ENCODE results near the gene SWAP70. TPM values are rescaled to one million over a fixed set of nuclear protein-coding genes. Genes with fewer than 3 reads are reported as not detected.
"Not testable (repeated sequence)": the region's sequence is repeated elsewhere in the genome, so short reads cannot be mapped to it uniquely, and the experiment has no call there.

Gene SWAP70
- total RNA-seq, result 1 to 10 TPM; 8.2 to 9.5 TPM

GRCh38 chr11:9663699-9664275 lies at the start of gene SWAP70:
Gene SWAP70, plus strand, starts transcription at chr11:9664077. Its CDS starts 103 bp downstream, at chr11:9664180.
- Mint-ChIP-seq H3K27ac (peak within 1 kb of the TSS; percentile 53), H3K36me3 (ENCODE audit: low read depth) (peaks cover 4% of the 10 kb centered on the region), H3K4me1 (ENCODE audit: low read depth) (peaks cover 17% of the 10 kb centered on the region), H3K9me3 (peaks cover 8% of the 10 kb centered on the region), H3K27me3 (ENCODE audit: low read depth) (peaks cover 35% of the 10 kb centered on the region), H3K4me3 (peak within 1 kb of the TSS; percentile 85)
- CTCF ChIA-PET, result no interaction called here
- peak; percentile 72 for DNase-seq
- intact Hi-C loops (cut with micrococcal nuclease), result loop anchor here (1.0 to 5.0 kb wide), 4 partner anchors 39 to 644 kb away; partner anchors contain the start of gene ADM

- intact Hi-C loops (cut with micrococcal nuclease), result loop anchor here (2.0 kb wide), 3 partner anchors 74 to 358 kb away; no protein-coding TSS in a partner anchor
- Mint-ChIP-seq H3K4me3 (no peak overlapping the region), H3K4me1 (ENCODE audit: low read depth) (peaks cover 38% of the 10 kb centered on the region), H3K9me3 (no peaks in the 10 kb centered on the region), H3K27ac (peak overlapping the region; percentile 81), H3K36me3 (ENCODE audit: low read depth) (no peaks in the 10 kb centered on the region), H3K27me3 (ENCODE audit: low read depth) (no peaks in the 10 kb centered on the region)
- CTCF ChIA-PET, result interaction anchor here (0.8 kb wide), 1 partner anchor 18 kb away, joined by 3 read pairs; no protein-coding TSS in a partner anchor
- DNase-seq, result peak; percentile 51
Observed at GRCh38 chr11:9615031-9615451, 48.8 kb upstream of the SWAP70 start.

GRCh38 chr11:9616042-9616675 lies 47.7 kb upstream of the SWAP70 start:
- peak overlapping the region; percentile 38 for H3K27ac Mint-ChIP-seq
- no peaks in the 10 kb centered on the region for H3K27me3 Mint-ChIP-seq (ENCODE audit: low read depth)
- H3K4me1 Mint-ChIP-seq (ENCODE audit: low read depth), result peaks cover 36% of the 10 kb centered on the region
- no peak overlapping the region for H3K4me3 Mint-ChIP-seq
- no peaks in the 10 kb centered on the region for H3K9me3 Mint-ChIP-seq
- DNase-seq, result no peak
- no peaks in the 10 kb centered on the region for H3K36me3 Mint-ChIP-seq (ENCODE audit: low read depth)
- intact Hi-C loops (cut with micrococcal nuclease), result no loop called here
- CTCF ChIA-PET, result no interaction called here

- Mint-ChIP-seq H3K36me3 (ENCODE audit: low read depth) (no peaks in the 10 kb centered on the region), H3K27me3 (ENCODE audit: low read depth) (no peaks in the 10 kb centered on the region), H3K27ac (no peak overlapping the region), H3K9me3 (no peaks in the 10 kb centered on the region), H3K4me1 (ENCODE audit: low read depth) (peaks cover 34% of the 10 kb centered on the region), H3K4me3 (no peak overlapping the region)
- intact Hi-C loops (cut with micrococcal nuclease), result no loop called here
- peak; percentile 44 for DNase-seq
- CTCF ChIA-PET, result interaction anchor here (0.6 kb wide), 2 partner anchors 32 to 92 kb away, joined by 3 to 4 read pairs; no protein-coding TSS in a partner anchor
Observed at GRCh38 chr11:9616858-9617257, 47.0 kb upstream of the SWAP70 start.

GRCh38 chr11:9617940-9618339 lies 45.9 kb upstream of the SWAP70 start:
- CTCF ChIA-PET, result interaction anchor here (0.5 kb wide), 1 partner anchor 165 kb away, joined by 4 read pairs; no protein-coding TSS in a partner anchor
- H3K27me3 Mint-ChIP-seq (ENCODE audit: low read depth), result no peaks in the 10 kb centered on the region
- peaks cover 28% of the 10 kb centered on the region for H3K4me1 Mint-ChIP-seq (ENCODE audit: low read depth)
- intact Hi-C loops (cut with micrococcal nuclease), result no loop called here
- H3K9me3 Mint-ChIP-seq, result no peaks in the 10 kb centered on the region
- H3K27ac Mint-ChIP-seq, result no peak overlapping the region
- no peak for DNase-seq
- H3K4me3 Mint-ChIP-seq, result no peak overlapping the region
- no peaks in the 10 kb centered on the region for H3K36me3 Mint-ChIP-seq (ENCODE audit: low read depth)

GRCh38 chr11:9619004-9619403 lies 44.9 kb upstream of the SWAP70 start:
- DNase-seq, result no peak
- CTCF ChIA-PET, result no interaction called here
- no peaks in the 10 kb centered on the region for H3K27me3 Mint-ChIP-seq (ENCODE audit: low read depth)
- H3K4me3 Mint-ChIP-seq, result no peak overlapping the region
- peaks cover 21% of the 10 kb centered on the region for H3K4me1 Mint-ChIP-seq (ENCODE audit: low read depth)
- no peak overlapping the region for H3K27ac Mint-ChIP-seq
- H3K36me3 Mint-ChIP-seq (ENCODE audit: low read depth), result no peaks in the 10 kb centered on the region
- intact Hi-C loops (cut with micrococcal nuclease), result no loop called here
- no peaks in the 10 kb centered on the region for H3K9me3 Mint-ChIP-seq

- Mint-ChIP-seq H3K27me3 (ENCODE audit: low read depth) (no peaks in the 10 kb centered on the region), H3K9me3 (no peaks in the 10 kb centered on the region), H3K36me3 (ENCODE audit: low read depth) (no peaks in the 10 kb centered on the region), H3K27ac (no peak overlapping the region), H3K4me1 (ENCODE audit: low read depth) (peaks cover 12% of the 10 kb centered on the region), H3K4me3 (no peak overlapping the region)
- DNase-seq, result no peak
- CTCF ChIA-PET, result interaction anchor here (0.9 kb wide), 1 partner anchor 128 kb away, joined by 3 read pairs; no protein-coding TSS in a partner anchor
- intact Hi-C loops (cut with micrococcal nuclease), result no loop called here
Observed at GRCh38 chr11:9619971-9620370, 43.9 kb upstream of the SWAP70 start.

GRCh38 chr11:9622353-9622752 lies 41.5 kb upstream of the SWAP70 start:
- CTCF ChIA-PET; H3K4me3 Mint-ChIP-seq; H3K9me3 Mint-ChIP-seq; DNase-seq; H3K4me1 Mint-ChIP-seq (ENCODE audit: low read depth); H3K27me3 Mint-ChIP-seq (ENCODE audit: low read depth); H3K27ac Mint-ChIP-seq; H3K36me3 Mint-ChIP-seq (ENCODE audit: low read depth); intact Hi-C loops (cut with micrococcal nuclease): not testable (repeated sequence)

- H3K9me3 Mint-ChIP-seq; CTCF ChIA-PET; H3K4me3 Mint-ChIP-seq; DNase-seq; H3K4me1 Mint-ChIP-seq (ENCODE audit: low read depth); H3K27ac Mint-ChIP-seq; H3K36me3 Mint-ChIP-seq (ENCODE audit: low read depth); intact Hi-C loops (cut with micrococcal nuclease); H3K27me3 Mint-ChIP-seq (ENCODE audit: low read depth): not testable (repeated sequence)
Observed at GRCh38 chr11:9623053-9623452, 40.8 kb upstream of the SWAP70 start.

- Mint-ChIP-seq H3K4me1 (ENCODE audit: low read depth) (no peaks in the 10 kb centered on the region), H3K36me3 (ENCODE audit: low read depth) (no peaks in the 10 kb centered on the region), H3K9me3 (no peaks in the 10 kb centered on the region), H3K27me3 (ENCODE audit: low read depth) (no peaks in the 10 kb centered on the region), H3K4me3 (no peak overlapping the region), H3K27ac (no peak overlapping the region)
- no peak for DNase-seq
- CTCF ChIA-PET, result interaction anchor here (0.9 kb wide), 1 partner anchor 90 kb away, joined by 6 read pairs; no protein-coding TSS in a partner anchor
- intact Hi-C loops (cut with micrococcal nuclease), result no loop called here
Observed at GRCh38 chr11:9624448-9624847, 39.4 kb upstream of the SWAP70 start.

GRCh38 chr11:9625162-9625561 lies 38.7 kb upstream of the SWAP70 start:
- intact Hi-C loops (cut with micrococcal nuclease), result no loop called here
- Mint-ChIP-seq H3K9me3 (no peaks in the 10 kb centered on the region), H3K36me3 (ENCODE audit: low read depth) (no peaks in the 10 kb centered on the region), H3K27me3 (ENCODE audit: low read depth) (no peaks in the 10 kb centered on the region), H3K4me1 (ENCODE audit: low read depth) (no peaks in the 10 kb centered on the region), H3K4me3 (no peak overlapping the region), H3K27ac (no peak overlapping the region)
- CTCF ChIA-PET, result interaction anchor here (0.9 kb wide), 1 partner anchor 90 kb away, joined by 6 read pairs; no protein-coding TSS in a partner anchor
- DNase-seq, result no peak

GRCh38 chr11:9625728-9626127 lies 38.1 kb upstream of the SWAP70 start:
- Mint-ChIP-seq H3K9me3 (no peaks in the 10 kb centered on the region), H3K36me3 (ENCODE audit: low read depth) (no peaks in the 10 kb centered on the region), H3K27ac (no peak overlapping the region), H3K4me1 (ENCODE audit: low read depth) (no peaks in the 10 kb centered on the region), H3K4me3 (no peak overlapping the region), H3K27me3 (ENCODE audit: low read depth) (no peaks in the 10 kb centered on the region)
- intact Hi-C loops (cut with micrococcal nuclease), result no loop called here
- CTCF ChIA-PET, result no interaction called here
- no peak for DNase-seq

All from activated naive CD4-positive, alpha-beta T cell treated with anti-CD3 and anti-CD28 coated beads for 36 hours (primary cell).